Skeletal muscle satellite cell (primary cell): ENCODE measurements around the gene CA6. TPM values are rescaled to one million over a fixed set of nuclear protein-coding genes. Genes with fewer than 3 reads are reported as not detected.
"Not testable (repeated sequence)": the region's sequence is repeated elsewhere in the genome, so short reads cannot be mapped to it uniquely, and the experiment has no call there.

ENCODE experiments used
- H3K27me3 ChIP-seq: 2 replicates; pipeline ENCODE4 v1.7.0; 2013; ENCODE audit warnings: low read length; ENCODE audit not compliant: control insufficient read depth, insufficient read depth
- H3K36me3 ChIP-seq: 2 replicates; pipeline ENCODE4 v1.7.0; 2013; ENCODE audit warnings: mild to moderate bottlenecking, control low read depth, low read length; ENCODE audit not compliant: insufficient read depth
- H3K4me1 ChIP-seq: 2 replicates; pipeline ENCODE4 v1.7.0; 2013; ENCODE audit warnings: low read length; ENCODE audit not compliant: control insufficient read depth, insufficient read depth
- H3K4me2 ChIP-seq: 2 replicates; pipeline ENCODE4 v1.7.0; 2013; ENCODE audit warnings: mild to moderate bottlenecking, low read length
- H3K4me3 ChIP-seq: 2 replicates; pipeline ENCODE4 v1.7.0; 2013; ENCODE audit warnings: low read length
- H3K9ac ChIP-seq: 2 replicates; pipeline ENCODE4 v1.7.0; 2013; ENCODE audit warnings: mild to moderate bottlenecking, low read depth, low read length, moderate library complexity
- H3K9me3 ChIP-seq: replicated peaks from 2 replicates; pipeline ENCODE4 v1.7.0; 2013; ENCODE audit warnings: mild to moderate bottlenecking, control low read depth, low read length
- total RNA-seq: library from RNA; depleted of rRNA; stranded (reverse); fragments of >200 nt; gene quantifications from 2 replicates; pipeline ENCODE4 v1.2.3, GENCODE V29; 2012; rRNA removed

Gene CA6
- total RNA-seq, result not detected in 2 replicates

- Histone ChIP-seq H3K9ac (no peak within 1 kb of the TSS), H3K4me2 (no peak within 1 kb of the TSS), H3K4me3 (no peak within 1 kb of the TSS), H3K4me1 (no peaks in the 10 kb centered on the region), H3K36me3 (no peaks in the 10 kb centered on the region), H3K9me3 (no peaks in the 10 kb centered on the region), H3K27me3 (peaks cover 4% of the 10 kb centered on the region)
Observed at GRCh38 chr1:8945568-8945967, at the start of gene CA6. Gene CA6 (plus strand): TSS chr1:8945868. CDS start chr1:8945887, 19 bp downstream.

- not testable (repeated sequence) for H3K4me2 ChIP-seq, H3K4me3 ChIP-seq, H3K9me3 ChIP-seq, H3K27me3 ChIP-seq, H3K9ac ChIP-seq, H3K36me3 ChIP-seq
- peaks cover 12% of the 10 kb centered on the region for H3K4me1 ChIP-seq
Observed at GRCh38 chr1:8896775-8897174, 48.9 kb upstream of the CA6 start.

GRCh38 chr1:8897505-8897904 is 48.2 kb upstream of the CA6 start:
- H3K27me3 ChIP-seq, H3K4me2 ChIP-seq, H3K36me3 ChIP-seq, H3K4me3 ChIP-seq, H3K9ac ChIP-seq, H3K9me3 ChIP-seq: not testable (repeated sequence)
- peaks cover 16% of the 10 kb centered on the region for H3K4me1 ChIP-seq

- H3K36me3 ChIP-seq, H3K4me2 ChIP-seq, H3K27me3 ChIP-seq, H3K9me3 ChIP-seq, H3K9ac ChIP-seq, H3K4me3 ChIP-seq: not testable (repeated sequence)
- H3K4me1 ChIP-seq, result peaks cover 26% of the 10 kb centered on the region
Observed at GRCh38 chr1:8898418-8898817, 47.2 kb upstream of the CA6 start.

GRCh38 chr1:8899046-8899445 is 46.6 kb upstream of the CA6 start:
- Histone ChIP-seq H3K4me3 (no peak overlapping the region), H3K4me2 (no peak overlapping the region), H3K9ac (no peak overlapping the region), H3K36me3 (no peaks in the 10 kb centered on the region), H3K9me3 (no peaks in the 10 kb centered on the region), H3K4me1 (peaks cover 30% of the 10 kb centered on the region), H3K27me3 (no peaks in the 10 kb centered on the region)

GRCh38 chr1:8900684-8901083 is 45.0 kb upstream of the CA6 start:
- not testable (repeated sequence) for H3K4me3 ChIP-seq, H3K9me3 ChIP-seq, H3K4me2 ChIP-seq, H3K27me3 ChIP-seq, H3K36me3 ChIP-seq, H3K9ac ChIP-seq
- H3K4me1 ChIP-seq, result peaks cover 39% of the 10 kb centered on the region

GRCh38 chr1:8902765-8903164 is 42.9 kb upstream of the CA6 start:
- H3K4me3 ChIP-seq, result no peak overlapping the region
- H3K4me1 ChIP-seq, result peaks cover 43% of the 10 kb centered on the region
- no peaks in the 10 kb centered on the region for H3K27me3 ChIP-seq

GRCh38 chr1:8903410-8903809 is 42.3 kb upstream of the CA6 start:
- H3K27me3 ChIP-seq, result no peaks in the 10 kb centered on the region
- H3K36me3 ChIP-seq, result no peaks in the 10 kb centered on the region
- peaks cover 43% of the 10 kb centered on the region for H3K4me1 ChIP-seq
- H3K9ac ChIP-seq, result peak overlapping the region; percentile 63
- H3K4me2 ChIP-seq, result peak overlapping the region; percentile 68
- H3K9me3 ChIP-seq, result no peaks in the 10 kb centered on the region
- H3K4me3 ChIP-seq, result peak overlapping the region; percentile 10

More at GRCh38 chr1:8902765-8903164, 42.9 kb upstream of the CA6 start:
- Histone ChIP-seq H3K4me2 (no peak overlapping the region), H3K9me3 (no peaks in the 10 kb centered on the region), H3K9ac (peak overlapping the region; percentile 12), H3K36me3 (no peaks in the 10 kb centered on the region)

- H3K27me3 ChIP-seq, result no peaks in the 10 kb centered on the region
- no peaks in the 10 kb centered on the region for H3K36me3 ChIP-seq
- H3K4me3 ChIP-seq, result peak overlapping the region; percentile 10
- no peaks in the 10 kb centered on the region for H3K9me3 ChIP-seq
- peaks cover 43% of the 10 kb centered on the region for H3K4me1 ChIP-seq
- H3K9ac ChIP-seq, result peak overlapping the region; percentile 63
- peak overlapping the region; percentile 68 for H3K4me2 ChIP-seq
Observed at GRCh38 chr1:8903908-8904650, 41.6 kb upstream of the CA6 start.

GRCh38 chr1:8905582-8906191 is 40.0 kb upstream of the CA6 start:
- Histone ChIP-seq H3K36me3 (no peaks in the 10 kb centered on the region), H3K4me3 (no peak overlapping the region)

GRCh38 chr1:8908388-8909151 is 37.1 kb upstream of the CA6 start:
- H3K4me2 ChIP-seq, result no peak overlapping the region
- H3K36me3 ChIP-seq, result no peaks in the 10 kb centered on the region
- no peaks in the 10 kb centered on the region for H3K27me3 ChIP-seq
- no peaks in the 10 kb centered on the region for H3K9me3 ChIP-seq
- H3K4me1 ChIP-seq, result peaks cover 16% of the 10 kb centered on the region
- no peak overlapping the region for H3K4me3 ChIP-seq
- no peak overlapping the region for H3K9ac ChIP-seq

More at GRCh38 chr1:8905582-8906191, 40.0 kb upstream of the CA6 start:
- no peak overlapping the region for H3K9ac ChIP-seq
- H3K4me2 ChIP-seq, result no peak overlapping the region
- peaks cover 31% of the 10 kb centered on the region for H3K4me1 ChIP-seq
- H3K9me3 ChIP-seq, result no peaks in the 10 kb centered on the region
- no peaks in the 10 kb centered on the region for H3K27me3 ChIP-seq
